MM.1S (cell line): ENCODE data around the gene FANCC.

ENCODE experiments used
- DNase-seq: peaks from one replicate; pipeline ENCODE4 v3.0.0-alpha.2; 2015
- H2AFZ ChIP-seq: fragments of 300-600 bp; sonication (generic); 2 replicates; pipeline ENCODE4 v1.6.0; 2016; ENCODE audit warnings: antibody characterized with exemption, low read length
- H3F3A ChIP-seq: fragments of 300-600 bp; sonication (generic); 2 replicates; pipeline ENCODE4 v1.6.1; 2016; ENCODE audit warnings: mild to moderate bottlenecking, antibody characterized with exemption, low read length, moderate library complexity, mixed read lengths; ENCODE audit not compliant: insufficient read depth
- H3K27ac ChIP-seq: fragments of 300-600 bp; sonication (generic); 2 replicates; pipeline ENCODE4 v1.5.1; 2016; ENCODE audit warnings: mild to moderate bottlenecking, low read length
- H3K27me3 ChIP-seq: fragments of 300-600 bp; sonication (generic); replicated peaks from 2 replicates; pipeline ENCODE4 v1.6.0; 2016; ENCODE audit warnings: low read length; ENCODE audit not compliant: insufficient read depth
- H3K36me3 ChIP-seq: fragments of 300-600 bp; sonication (generic); replicated peaks from 2 replicates; pipeline ENCODE4 v1.6.1; 2016; ENCODE audit warnings: mild to moderate bottlenecking, low read length, mixed read lengths; ENCODE audit not compliant: insufficient read depth
- H3K4me1 ChIP-seq: fragments of 300-600 bp; sonication (generic); 2 replicates; pipeline ENCODE4 v1.6.1; 2016; ENCODE audit warnings: low read length, mixed read lengths
- H3K4me2 ChIP-seq: fragments of 300-600 bp; sonication (generic); 2 replicates; pipeline ENCODE4 v1.6.0; 2016; ENCODE audit warnings: low read depth, low read length
- H3K4me3 ChIP-seq: fragments of 300-600 bp; sonication (generic); 2 replicates; pipeline ENCODE4 v1.5.1; 2016; ENCODE audit warnings: low read length, mixed read lengths
- H3K79me2 ChIP-seq: fragments of 300-600 bp; sonication (generic); 2 replicates; pipeline ENCODE4 v1.6.1; 2016; ENCODE audit warnings: mixed run types, low read length, mixed read lengths
- H3K9ac ChIP-seq: fragments of 300-600 bp; sonication (generic); 2 replicates; pipeline ENCODE4 v1.6.1; 2016; ENCODE audit warnings: low read length, mixed read lengths
- H3K9me2 ChIP-seq: fragments of 300-600 bp; sonication (generic); replicated peaks from 2 replicates; pipeline ENCODE4 v1.6.1; 2016; ENCODE audit warnings: mild to moderate bottlenecking, low read length, mixed read lengths; ENCODE audit not compliant: insufficient read depth
- H3K9me3 ChIP-seq: fragments of 300-600 bp; sonication (generic); replicated peaks from 2 replicates; pipeline ENCODE4 v1.6.1; 2016; ENCODE audit warnings: mild to moderate bottlenecking, low read length, mixed read lengths; ENCODE audit not compliant: insufficient read depth
- H4K20me1 ChIP-seq: fragments of 300-600 bp; sonication (generic); 2 replicates; pipeline ENCODE4 v1.6.1; 2016; ENCODE audit warnings: mild to moderate bottlenecking, low read length, moderate library complexity, mixed read lengths; ENCODE audit not compliant: insufficient read depth
- EZH2 ChIP-seq: fragments of 300-600 bp; sonication (generic); optimal IDR thresholded peaks from 2 replicates; pipeline ENCODE3; 2017; ENCODE audit warnings: low read depth, mild to moderate bottlenecking, antibody characterized with exemption, low read length, mixed read lengths
- EZH2phosphoT487 ChIP-seq: fragments of 300-600 bp; sonication (generic); IDR thresholded peaks from 2 replicates; pipeline ENCODE4 v1.6.1; 2018; ENCODE audit warnings: antibody characterized with exemption, low read length
- TF ChIP-seq, protein P1 (sequence below): fragments of 300-600 bp; sonication (generic); IDR thresholded peaks from 2 replicates; pipeline ENCODE4 v1.5.1; 2016; ENCODE audit warnings: antibody characterized with exemption, low read length, mixed read lengths

FANCC gene

DNA sequence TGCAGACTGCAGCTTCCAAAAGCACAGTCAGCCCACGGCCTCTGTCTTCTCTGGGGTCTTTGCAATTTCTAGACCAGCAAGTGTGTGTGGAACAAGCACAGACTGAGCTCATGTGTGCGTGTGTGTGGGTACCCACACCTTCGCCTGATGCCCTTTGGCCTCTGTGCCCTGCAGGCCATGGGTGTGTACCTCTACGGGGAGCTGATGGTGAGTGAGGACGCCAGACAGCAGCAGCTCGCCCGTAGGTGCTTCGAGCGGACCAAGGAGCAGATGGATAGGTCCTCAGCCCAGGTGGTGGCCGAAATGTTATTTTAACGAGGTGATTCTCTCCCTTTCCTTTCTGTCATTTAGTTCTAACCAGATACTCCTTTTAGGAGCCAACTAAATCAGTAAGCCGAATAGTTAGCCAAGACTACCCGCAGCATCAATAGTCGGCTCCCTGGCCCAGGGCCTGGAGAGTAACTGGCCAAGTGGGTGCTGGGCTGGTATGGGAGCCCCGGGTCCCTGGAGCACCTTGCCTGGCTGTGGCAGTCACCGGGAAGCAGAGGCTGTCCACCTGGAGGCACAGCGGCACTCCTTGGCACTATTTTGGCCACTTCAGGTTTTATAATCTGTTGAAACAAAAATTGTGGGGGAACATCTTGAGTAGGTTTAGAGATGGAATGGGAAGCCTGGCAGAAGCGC, 235.0 kb downstream of the FANCC start:
- no peaks in the 10 kb centered on the region for H3K4me1 ChIP-seq
- TF ChIP-seq EZH2phosphoT487 (no peak), EZH2 (no peak)
- TF ChIP-seq, protein P1, sequence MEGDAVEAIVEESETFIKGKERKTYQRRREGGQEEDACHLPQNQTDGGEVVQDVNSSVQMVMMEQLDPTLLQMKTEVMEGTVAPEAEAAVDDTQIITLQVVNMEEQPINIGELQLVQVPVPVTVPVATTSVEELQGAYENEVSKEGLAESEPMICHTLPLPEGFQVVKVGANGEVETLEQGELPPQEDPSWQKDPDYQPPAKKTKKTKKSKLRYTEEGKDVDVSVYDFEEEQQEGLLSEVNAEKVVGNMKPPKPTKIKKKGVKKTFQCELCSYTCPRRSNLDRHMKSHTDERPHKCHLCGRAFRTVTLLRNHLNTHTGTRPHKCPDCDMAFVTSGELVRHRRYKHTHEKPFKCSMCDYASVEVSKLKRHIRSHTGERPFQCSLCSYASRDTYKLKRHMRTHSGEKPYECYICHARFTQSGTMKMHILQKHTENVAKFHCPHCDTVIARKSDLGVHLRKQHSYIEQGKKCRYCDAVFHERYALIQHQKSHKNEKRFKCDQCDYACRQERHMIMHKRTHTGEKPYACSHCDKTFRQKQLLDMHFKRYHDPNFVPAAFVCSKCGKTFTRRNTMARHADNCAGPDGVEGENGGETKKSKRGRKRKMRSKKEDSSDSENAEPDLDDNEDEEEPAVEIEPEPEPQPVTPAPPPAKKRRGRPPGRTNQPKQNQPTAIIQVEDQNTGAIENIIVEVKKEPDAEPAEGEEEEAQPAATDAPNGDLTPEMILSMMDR, result no peak
- no peaks in the 10 kb centered on the region for H3F3A ChIP-seq
- no peaks in the 10 kb centered on the region for H3K79me2 ChIP-seq
- H2AFZ ChIP-seq, result no peak overlapping the region
- no peak overlapping the region for H3K4me2 ChIP-seq
- H3K9me3 ChIP-seq, result no peaks in the 10 kb centered on the region
- DNase-seq, result no peak
- H3K27ac ChIP-seq, result no peak overlapping the region
- H3K36me3 ChIP-seq, result no peaks in the 10 kb centered on the region; the same call in 1 of the 2 replicates
- H3K27me3 ChIP-seq, result no peaks in the 10 kb centered on the region
- no peak overlapping the region for H3K4me3 ChIP-seq
- no peaks in the 10 kb centered on the region for H3K9me2 ChIP-seq
- no peaks in the 10 kb centered on the region for H4K20me1 ChIP-seq
- no peak overlapping the region for H3K9ac ChIP-seq

DNA sequence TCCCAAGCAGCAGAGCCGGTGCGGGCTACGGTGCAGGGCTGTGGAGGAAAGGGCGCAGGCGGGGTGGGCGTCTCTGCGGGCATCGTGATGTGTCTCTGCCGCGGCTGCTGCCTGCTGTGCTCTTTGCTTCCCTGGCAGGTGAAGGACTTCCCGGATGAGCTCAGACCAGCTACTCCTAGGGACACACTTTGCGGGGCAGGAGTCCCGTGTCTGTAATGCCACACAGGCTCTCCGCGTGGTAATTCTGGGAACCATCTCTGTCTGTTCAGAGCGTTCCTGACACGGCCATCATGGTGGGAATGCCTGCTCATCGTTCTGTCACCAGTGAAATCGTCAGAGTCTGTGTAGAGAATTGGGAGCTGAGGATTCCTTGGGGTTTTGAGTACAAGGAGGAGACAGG, 235.5 kb downstream of the FANCC start:
- no peaks in the 10 kb centered on the region for H3K79me2 ChIP-seq
- H3K4me2 ChIP-seq, result no peak overlapping the region
- H3K9me3 ChIP-seq, result no peaks in the 10 kb centered on the region
- no peaks in the 10 kb centered on the region for H3K4me1 ChIP-seq
- no peak overlapping the region for H3K4me3 ChIP-seq
- H3K27ac ChIP-seq, result no peak overlapping the region
- TF ChIP-seq EZH2 (no peak), EZH2phosphoT487 (no peak)
- TF ChIP-seq, protein P1, result no peak
- H3F3A ChIP-seq, result no peaks in the 10 kb centered on the region
- H3K27me3 ChIP-seq, result no peaks in the 10 kb centered on the region
- no peak overlapping the region for H2AFZ ChIP-seq
- H3K36me3 ChIP-seq, result no peaks in the 10 kb centered on the region; the same call in 1 of the 2 replicates
- no peak for DNase-seq
- H3K9ac ChIP-seq, result no peak overlapping the region
- no peaks in the 10 kb centered on the region for H3K9me2 ChIP-seq
- no peaks in the 10 kb centered on the region for H4K20me1 ChIP-seq

DNA sequence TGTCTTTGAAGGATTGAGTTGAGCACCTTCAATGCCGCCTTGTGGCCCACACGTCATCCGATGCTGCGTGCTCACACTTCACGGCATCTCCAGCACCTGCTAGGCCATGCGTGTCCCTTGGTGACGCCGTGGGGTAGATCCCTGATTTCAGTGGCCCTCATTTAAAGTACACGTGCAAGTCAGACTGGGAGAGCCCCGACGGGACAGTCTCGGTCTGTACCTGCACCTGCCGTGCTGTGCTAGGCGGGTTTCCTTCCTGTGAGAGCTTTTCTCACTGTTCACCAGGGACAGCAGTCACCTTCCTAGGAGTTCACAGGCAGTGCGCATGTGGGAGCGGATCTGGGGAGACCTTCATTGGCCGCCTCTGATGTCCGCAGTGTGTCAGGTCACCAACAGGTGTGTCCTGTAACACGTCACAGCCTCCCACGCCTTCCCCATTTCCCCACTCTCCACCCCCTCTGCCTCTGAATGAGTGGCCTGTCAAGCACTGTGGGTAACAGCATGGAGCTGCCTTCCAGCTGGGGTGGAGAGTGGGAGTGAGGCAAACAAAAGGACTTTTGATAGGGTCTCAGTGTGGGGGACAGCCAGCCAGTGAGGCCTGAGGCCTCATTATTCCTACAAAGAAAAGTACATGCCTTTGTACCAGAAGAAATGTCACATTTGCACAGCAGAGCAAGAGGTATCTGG, 236.4 kb downstream of the FANCC start:
- TF ChIP-seq EZH2phosphoT487, result no peak
- TF ChIP-seq, protein P1, result no peak
- no peak for TF ChIP-seq EZH2
- no peaks in the 10 kb centered on the region for H3K4me1 ChIP-seq
- no peaks in the 10 kb centered on the region for H4K20me1 ChIP-seq
- no peaks in the 10 kb centered on the region; the same call in 1 of the 2 replicates for H3K36me3 ChIP-seq
- H3K79me2 ChIP-seq, result no peaks in the 10 kb centered on the region
- no peak overlapping the region for H3K9ac ChIP-seq
- no peak for DNase-seq
- no peaks in the 10 kb centered on the region for H3K27me3 ChIP-seq
- no peak overlapping the region for H2AFZ ChIP-seq
- no peaks in the 10 kb centered on the region for H3K9me3 ChIP-seq
- no peaks in the 10 kb centered on the region for H3F3A ChIP-seq
- no peaks in the 10 kb centered on the region for H3K9me2 ChIP-seq
- H3K4me2 ChIP-seq, result no peak overlapping the region
- H3K27ac ChIP-seq, result no peak overlapping the region
- no peak overlapping the region for H3K4me3 ChIP-seq
